PC-9 (cell line): ENCODE results near the gene GREB1L. TPM values are rescaled to one million over a fixed set of nuclear protein-coding genes. Genes with fewer than 3 reads are reported as not detected.

Experiments
- BruUV-seq: library from RNA; stranded (reverse); fragments of 400-500 nt; replicated peaks from 2 replicates; lab custom pipeline; 2021; lab: Mats Ljungman, UMichigan
- CTCF ChIA-PET: fragments of 300-600 bp; sonication (Branson Sonifier 250); formaldehyde crosslinking; loops from one replicate; lab custom pipeline; 2022; ENCODE audit warnings: antibody characterized with exemption; lab: Charles Lee
- POLR2A ChIA-PET: fragments of 300-600 bp; sonication (Branson Sonifier 250); formaldehyde crosslinking; loops from one replicate; lab custom pipeline; 2022; ENCODE audit warnings: antibody characterized with exemption; ENCODE audit not compliant: unreplicated experiment; lab: Charles Lee
- DNase-seq, 2 experiments: peaks; one replicate each; pipeline versions ENCODE4 v3.0.0 to v3.0.0-alpha.2; 2015 to 2022; ENCODE audit warnings: mixed read lengths in 1 of 2
- H2AFZ ChIP-seq: fragments of 200-600 bp; sonication (generic); 2 replicates; pipeline ENCODE4 v1.8.1; 2017; ENCODE audit warnings: antibody characterized with exemption
- H3F3A ChIP-seq: fragments of 200-600 bp; sonication (generic); 2 replicates; pipeline ENCODE4 v1.8.1; 2017; ENCODE audit warnings: antibody characterized with exemption, mild to moderate bottlenecking, low read depth; ENCODE audit not compliant: insufficient read depth
- H3K27ac ChIP-seq: fragments of 200-600 bp; sonication (generic); 2 replicates; pipeline ENCODE4 v1.6.1; 2016; ENCODE audit warnings: mixed run types
- H3K27me3 ChIP-seq: fragments of 200-600 bp; sonication (generic); 2 replicates; pipeline ENCODE4 v1.6.1; 2016; ENCODE audit warnings: low read depth, mixed run types; ENCODE audit not compliant: insufficient read depth
- H3K36me3 ChIP-seq: fragments of 200-600 bp; sonication (generic); 2 replicates; pipeline ENCODE4 v1.6.1; 2016; ENCODE audit warnings: low read depth, mixed run types
- H3K4me1 ChIP-seq: fragments of 200-600 bp; sonication (generic); replicated peaks from 2 replicates; pipeline ENCODE4 v1.6.1; 2016; ENCODE audit warnings: mixed run types; ENCODE audit not compliant: insufficient read depth
- H3K4me2 ChIP-seq: fragments of 200-600 bp; sonication (generic); 2 replicates; pipeline ENCODE4 v1.6.1; 2017; ENCODE audit warnings: mixed run types
- H3K4me3 ChIP-seq: fragments of 200-600 bp; sonication (generic); 2 replicates; pipeline ENCODE4 v1.6.1; 2016; ENCODE audit warnings: mixed run types
- H3K79me2 ChIP-seq: fragments of 200-600 bp; sonication (generic); 2 replicates; pipeline ENCODE4 v1.6.1; 2017; ENCODE audit warnings: low read depth, mixed run types
- H3K9me2 ChIP-seq: fragments of 200-600 bp; sonication (generic); 2 replicates; pipeline ENCODE4 v1.8.1; 2017; ENCODE audit warnings: mild to moderate bottlenecking; ENCODE audit not compliant: insufficient read depth
- H3K9me3 ChIP-seq: fragments of 200-600 bp; sonication (generic); 2 replicates; pipeline ENCODE4 v1.8.1; 2016; ENCODE audit warnings: low read depth; ENCODE audit not compliant: insufficient read depth
- H4K20me1 ChIP-seq: fragments of 200-600 bp; sonication (generic); 2 replicates; pipeline ENCODE4 v1.8.1; 2017; ENCODE audit not compliant: insufficient read depth
- EZH2 ChIP-seq: fragments of 200-600 bp; sonication (generic); IDR thresholded peaks from 2 replicates; pipeline ENCODE4 v1.8.0; 2017; ENCODE audit warnings: antibody characterized with exemption, low read depth
- intact Hi-C: fragments of 100-400 bp; cut with micrococcal nuclease; formaldehyde crosslinking; loops from one replicate; pipeline ENCODE4 v1.10.0; 2022; ENCODE audit not compliant: unreplicated experiment
- total RNA-seq: library from RNA; stranded (reverse); gene quantifications from 2 replicates; pipeline ENCODE4 v1.2.3, GENCODE V29; 2021
- TF ChIP-seq, protein P1 (sequence below): fragments of 200-600 bp; sonication (generic); conservative IDR thresholded peaks from 2 replicates; pipeline ENCODE4 v1.6.1; 2017; ENCODE audit warnings: mixed run types, antibody characterized with exemption, mild to moderate bottlenecking, moderate library complexity

Gene GREB1L
- total RNA-seq, 1 experiment from 2014 or later = 6.0 TPM

DNA sequence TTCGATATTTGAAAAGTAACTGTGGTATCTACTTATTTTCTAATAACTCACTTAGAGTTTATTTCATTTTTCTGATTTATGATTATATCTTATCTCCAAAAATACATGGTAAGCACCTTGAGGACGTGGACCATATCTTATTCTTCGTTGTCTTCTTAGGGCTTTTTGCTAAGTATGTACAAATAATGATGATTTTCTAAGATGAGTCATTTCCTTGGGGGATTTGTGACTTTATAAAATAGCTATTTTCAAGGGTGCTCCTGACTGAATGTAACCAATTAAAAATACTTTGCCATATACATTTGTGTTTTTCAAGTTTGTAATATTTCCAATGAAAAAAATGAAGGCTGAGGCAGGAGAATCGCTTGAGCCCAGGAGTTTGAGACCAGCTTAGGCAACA is 56.3 kb downstream of the GREB1L start:
- no peak overlapping the region for H2AFZ ChIP-seq
- no peak for TF ChIP-seq EZH2
- TF ChIP-seq, protein P1, sequence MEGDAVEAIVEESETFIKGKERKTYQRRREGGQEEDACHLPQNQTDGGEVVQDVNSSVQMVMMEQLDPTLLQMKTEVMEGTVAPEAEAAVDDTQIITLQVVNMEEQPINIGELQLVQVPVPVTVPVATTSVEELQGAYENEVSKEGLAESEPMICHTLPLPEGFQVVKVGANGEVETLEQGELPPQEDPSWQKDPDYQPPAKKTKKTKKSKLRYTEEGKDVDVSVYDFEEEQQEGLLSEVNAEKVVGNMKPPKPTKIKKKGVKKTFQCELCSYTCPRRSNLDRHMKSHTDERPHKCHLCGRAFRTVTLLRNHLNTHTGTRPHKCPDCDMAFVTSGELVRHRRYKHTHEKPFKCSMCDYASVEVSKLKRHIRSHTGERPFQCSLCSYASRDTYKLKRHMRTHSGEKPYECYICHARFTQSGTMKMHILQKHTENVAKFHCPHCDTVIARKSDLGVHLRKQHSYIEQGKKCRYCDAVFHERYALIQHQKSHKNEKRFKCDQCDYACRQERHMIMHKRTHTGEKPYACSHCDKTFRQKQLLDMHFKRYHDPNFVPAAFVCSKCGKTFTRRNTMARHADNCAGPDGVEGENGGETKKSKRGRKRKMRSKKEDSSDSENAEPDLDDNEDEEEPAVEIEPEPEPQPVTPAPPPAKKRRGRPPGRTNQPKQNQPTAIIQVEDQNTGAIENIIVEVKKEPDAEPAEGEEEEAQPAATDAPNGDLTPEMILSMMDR = no peak
- no peak for DNase-seq
- no peaks in the 10 kb centered on the region for H3K36me3 ChIP-seq
- POLR2A ChIA-PET = no interaction called here
- H3K4me1 ChIP-seq = peaks cover 13% of the 10 kb centered on the region
- no peaks in the 10 kb centered on the region for H4K20me1 ChIP-seq
- BruUV-seq = no TSS peak
- no peak overlapping the region for H3K4me2 ChIP-seq
- H3K9me3 ChIP-seq = no peaks in the 10 kb centered on the region
- H3K27me3 ChIP-seq = no peaks in the 10 kb centered on the region
- CTCF ChIA-PET = no interaction called here
- no peaks in the 10 kb centered on the region for H3K9me2 ChIP-seq
- no peaks in the 10 kb centered on the region for H3F3A ChIP-seq
- no peak overlapping the region for H3K4me3 ChIP-seq
- intact Hi-C loops = no loop called here
- 0 out of 2 replicates have a peak, but pooled peaks cover 2% of the 10 kb centered on the region for H3K79me2 ChIP-seq
- no peak overlapping the region for H3K27ac ChIP-seq

DNA sequence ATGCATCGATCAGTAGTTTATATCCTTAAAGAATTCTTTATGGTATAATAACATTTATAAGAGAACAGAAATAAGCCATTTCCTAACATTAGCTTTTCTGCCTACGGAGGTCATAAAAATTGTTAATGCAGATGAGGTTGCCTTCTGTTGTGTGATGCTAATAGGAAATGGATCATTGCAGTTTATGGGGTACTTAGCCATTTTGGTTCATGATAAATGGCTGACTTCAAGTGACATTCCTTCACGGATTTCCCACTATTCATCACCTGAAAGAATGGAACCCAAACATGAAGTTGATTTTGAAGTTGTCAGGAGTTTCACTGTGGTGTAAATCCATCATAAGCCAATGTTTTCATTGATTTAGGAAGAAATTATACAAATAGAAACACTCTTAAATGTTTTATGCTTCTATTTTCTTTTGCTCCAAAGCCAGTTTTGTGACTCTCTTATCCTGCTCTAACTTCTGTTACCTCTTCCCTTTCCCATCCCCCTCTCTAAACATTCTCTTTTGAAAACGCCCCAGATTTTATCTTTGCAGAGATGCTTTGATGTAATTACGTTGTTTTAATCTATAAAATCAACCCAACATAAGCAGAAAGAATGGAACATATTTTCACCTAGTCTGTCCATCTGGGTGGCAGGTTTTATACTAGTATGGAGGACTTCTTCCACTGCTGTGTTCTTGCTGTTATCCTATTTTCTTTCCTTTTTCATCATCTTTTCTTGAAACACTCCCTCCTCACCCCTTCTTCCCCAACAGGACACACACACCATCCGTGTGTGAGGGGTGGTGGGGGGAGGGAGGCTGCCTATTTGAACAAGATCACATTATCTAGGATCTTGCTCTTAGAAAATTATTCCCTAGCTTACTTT is 58.2 kb downstream of the GREB1L start:
- no peaks in the 10 kb centered on the region for H3K9me2 ChIP-seq
- 0 out of 2 replicates have a peak, but pooled peaks cover 2% of the 10 kb centered on the region for H3K79me2 ChIP-seq
- H3K9me3 ChIP-seq = no peaks in the 10 kb centered on the region
- intact Hi-C loops = no loop called here
- no peak for DNase-seq
- 0 out of 2 replicates have a peak overlapping the region, but pooled peaks have one; percentile 19 for H3K4me2 ChIP-seq
- H4K20me1 ChIP-seq = no peaks in the 10 kb centered on the region
- no peak for TF ChIP-seq EZH2
- TF ChIP-seq, protein P1 = no peak
- H3K36me3 ChIP-seq = no peaks in the 10 kb centered on the region
- BruUV-seq = no TSS peak
- H3K27me3 ChIP-seq = no peaks in the 10 kb centered on the region
- H2AFZ ChIP-seq = no peak overlapping the region
- ChIA-PET POLR2A (interaction anchor here (0.6 kb wide), 1 partner anchor 41 kb away, joined by 4 read pairs; no protein-coding TSS in a partner anchor), CTCF (no interaction called here)
- no peak overlapping the region for H3K27ac ChIP-seq
- H3F3A ChIP-seq = no peaks in the 10 kb centered on the region
- H3K4me3 ChIP-seq = no peak overlapping the region
- peaks cover 23% of the 10 kb centered on the region for H3K4me1 ChIP-seq

DNA sequence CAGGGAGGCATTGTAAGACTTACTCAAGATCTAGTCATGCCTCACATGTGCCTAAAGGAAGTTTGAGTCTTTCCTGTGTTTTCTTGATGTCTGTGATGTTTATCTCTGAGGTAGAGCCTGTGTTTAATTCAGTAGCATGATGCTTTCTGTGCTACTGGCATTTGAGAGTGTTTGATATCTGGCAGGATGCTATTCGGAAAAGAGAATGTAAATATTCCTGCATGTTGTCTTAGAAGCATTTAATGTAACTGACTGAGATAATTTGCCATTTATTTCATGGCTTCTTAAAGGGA is 58.8 kb downstream of the GREB1L start:
- H3K36me3 ChIP-seq = no peaks in the 10 kb centered on the region
- TF ChIP-seq, protein P1 = no peak
- no peak for TF ChIP-seq EZH2
- intact Hi-C loops = no loop called here
- 0 out of 2 replicates have a peak, but pooled peaks cover 2% of the 10 kb centered on the region for H3K79me2 ChIP-seq
- no peak overlapping the region for H2AFZ ChIP-seq
- no TSS peak for BruUV-seq
- no peaks in the 10 kb centered on the region for H3K9me2 ChIP-seq
- peaks cover 23% of the 10 kb centered on the region for H3K4me1 ChIP-seq
- H4K20me1 ChIP-seq = no peaks in the 10 kb centered on the region
- H3K9me3 ChIP-seq = no peaks in the 10 kb centered on the region
- ChIA-PET CTCF (no interaction called here), POLR2A (interaction anchor here (0.6 kb wide), 1 partner anchor 41 kb away, joined by 4 read pairs; no protein-coding TSS in a partner anchor)
- no peaks in the 10 kb centered on the region for H3K27me3 ChIP-seq
- H3F3A ChIP-seq = no peaks in the 10 kb centered on the region
- no peak for DNase-seq
- no peak overlapping the region for H3K4me2 ChIP-seq
- no peak overlapping the region for H3K27ac ChIP-seq
- H3K4me3 ChIP-seq = no peak overlapping the region
